ENCODE results near the gene HPRT1. TPM values are rescaled to one million over a fixed set of nuclear protein-coding genes. Genes with fewer than 3 reads are reported as not detected.

Gene HPRT1
- total RNA-seq, 1 donor from 2014 or later = 27.7 TPM

DNA sequence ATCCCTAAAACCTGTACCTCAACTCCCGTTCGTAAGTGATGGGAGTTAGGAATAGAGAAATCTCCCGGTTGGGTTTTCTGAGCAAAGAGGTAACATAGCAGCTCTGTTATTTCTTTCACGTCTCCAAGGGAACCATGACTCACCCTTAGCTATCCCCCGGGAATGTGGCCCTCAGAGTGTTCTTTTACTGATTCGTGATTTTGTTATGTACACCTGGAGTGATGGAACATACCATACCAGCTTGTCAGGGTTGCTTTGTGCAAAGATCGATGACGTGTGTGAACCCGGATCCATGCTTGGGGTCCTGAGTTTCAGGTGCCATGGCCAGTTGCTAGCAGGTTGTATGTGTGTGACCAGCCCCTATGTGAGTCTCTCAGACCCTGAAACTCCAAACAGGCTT, 52.6 kb downstream of the HPRT1 start:
- DNase-seq (no peak), ATAC-seq (ENCODE audit: low read depth) (no peak)
- Mint-ChIP-seq H3K27ac (no peak overlapping the region), H3K36me3 (ENCODE audit: low read depth) (no peaks in the 10 kb centered on the region), H3K4me3 (no peak overlapping the region), H3K9me3 (no peaks in the 10 kb centered on the region), H3K27me3 (no peaks in the 10 kb centered on the region), H3K4me1 (no peaks in the 10 kb centered on the region)
- ChIA-PET POLR2A (no interaction called here), CTCF (no interaction called here)
- TF ChIP-seq, protein P1, sequence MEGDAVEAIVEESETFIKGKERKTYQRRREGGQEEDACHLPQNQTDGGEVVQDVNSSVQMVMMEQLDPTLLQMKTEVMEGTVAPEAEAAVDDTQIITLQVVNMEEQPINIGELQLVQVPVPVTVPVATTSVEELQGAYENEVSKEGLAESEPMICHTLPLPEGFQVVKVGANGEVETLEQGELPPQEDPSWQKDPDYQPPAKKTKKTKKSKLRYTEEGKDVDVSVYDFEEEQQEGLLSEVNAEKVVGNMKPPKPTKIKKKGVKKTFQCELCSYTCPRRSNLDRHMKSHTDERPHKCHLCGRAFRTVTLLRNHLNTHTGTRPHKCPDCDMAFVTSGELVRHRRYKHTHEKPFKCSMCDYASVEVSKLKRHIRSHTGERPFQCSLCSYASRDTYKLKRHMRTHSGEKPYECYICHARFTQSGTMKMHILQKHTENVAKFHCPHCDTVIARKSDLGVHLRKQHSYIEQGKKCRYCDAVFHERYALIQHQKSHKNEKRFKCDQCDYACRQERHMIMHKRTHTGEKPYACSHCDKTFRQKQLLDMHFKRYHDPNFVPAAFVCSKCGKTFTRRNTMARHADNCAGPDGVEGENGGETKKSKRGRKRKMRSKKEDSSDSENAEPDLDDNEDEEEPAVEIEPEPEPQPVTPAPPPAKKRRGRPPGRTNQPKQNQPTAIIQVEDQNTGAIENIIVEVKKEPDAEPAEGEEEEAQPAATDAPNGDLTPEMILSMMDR (IDR thresholded peaks at IDR 0.05) = no peak
- intact Hi-C loops (cut with micrococcal nuclease) = no loop called here

DNA sequence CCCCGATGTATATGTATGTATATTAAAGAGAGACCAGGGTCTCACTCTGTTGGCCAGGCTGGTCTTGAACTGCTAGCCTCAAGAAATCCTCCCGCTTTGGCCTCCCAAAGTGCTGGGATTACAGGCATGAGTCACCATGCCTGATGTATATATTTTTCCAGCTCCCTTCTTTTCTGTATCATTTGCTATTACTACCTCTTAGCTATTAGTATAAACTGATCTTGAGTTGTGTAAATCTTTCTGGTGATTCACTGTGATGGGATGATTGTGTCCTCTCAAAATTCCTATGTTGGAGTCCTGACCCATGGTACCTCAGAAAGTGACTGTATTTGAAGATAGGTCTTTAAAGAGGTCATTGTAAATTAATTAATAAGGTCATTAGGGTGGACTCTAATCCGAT, 53.1 kb downstream of the HPRT1 start:
- H3K36me3 Mint-ChIP-seq (ENCODE audit: low read depth) = no peaks in the 10 kb centered on the region
- ChIA-PET CTCF (no interaction called here), POLR2A (no interaction called here)
- H3K4me1 Mint-ChIP-seq = no peaks in the 10 kb centered on the region
- TF ChIP-seq, protein P1 (IDR thresholded peaks at IDR 0.05) = no peak
- H3K4me3 Mint-ChIP-seq = no peak overlapping the region
- no peaks in the 10 kb centered on the region for H3K27me3 Mint-ChIP-seq
- no peak overlapping the region for H3K27ac Mint-ChIP-seq
- DNase-seq (no peak), ATAC-seq (ENCODE audit: low read depth) (no peak)
- intact Hi-C loops (cut with micrococcal nuclease) = no loop called here
- H3K9me3 Mint-ChIP-seq = no peaks in the 10 kb centered on the region

DNA sequence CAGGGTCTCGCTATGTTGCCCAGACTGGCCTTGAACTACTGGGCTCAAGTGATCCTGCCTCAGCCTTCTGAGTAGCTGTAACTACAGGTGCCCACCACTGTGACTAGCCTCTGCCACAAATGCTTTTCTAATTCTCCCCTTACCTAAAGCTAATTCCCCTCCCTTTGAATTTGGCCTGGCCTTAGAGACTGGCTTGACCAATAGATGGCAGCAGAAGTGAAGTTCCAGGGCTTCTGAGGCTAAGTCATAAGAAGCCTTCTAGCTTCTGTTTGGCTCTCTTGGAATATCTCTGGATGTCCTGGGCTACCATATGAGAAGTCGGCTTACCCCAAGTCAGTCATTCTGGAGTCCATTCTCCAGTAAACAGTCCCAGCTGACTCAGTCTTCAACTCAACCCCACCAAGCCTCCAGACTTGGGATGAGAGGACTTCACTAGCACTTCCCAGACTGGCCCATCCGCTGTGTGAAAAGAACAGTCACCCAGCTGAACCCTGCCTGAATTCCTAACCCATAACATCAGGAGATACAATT, 61.0 kb downstream of the HPRT1 start:
- H3K27me3 Mint-ChIP-seq = no peaks in the 10 kb centered on the region
- no peak for ATAC-seq (ENCODE audit: low read depth)
- no peaks in the 10 kb centered on the region for H3K9me3 Mint-ChIP-seq
- no peak overlapping the region for H3K27ac Mint-ChIP-seq
- intact Hi-C loops (cut with micrococcal nuclease) = loop anchor here (5.0 kb wide), 1 partner anchor 241 kb away; no protein-coding TSS in a partner anchor
- ChIA-PET POLR2A (no interaction called here), CTCF (interaction anchor here (0.7 kb wide), 1 partner anchor 262 kb away, joined by 3 read pairs; no protein-coding TSS in a partner anchor)
- TF ChIP-seq, protein P1 (IDR thresholded peaks at IDR 0.05) = no peak
- no peak for DNase-seq
- H3K4me3 Mint-ChIP-seq = no peak overlapping the region
- H3K36me3 Mint-ChIP-seq (ENCODE audit: low read depth) = no peaks in the 10 kb centered on the region
- H3K4me1 Mint-ChIP-seq = no peaks in the 10 kb centered on the region

DNA sequence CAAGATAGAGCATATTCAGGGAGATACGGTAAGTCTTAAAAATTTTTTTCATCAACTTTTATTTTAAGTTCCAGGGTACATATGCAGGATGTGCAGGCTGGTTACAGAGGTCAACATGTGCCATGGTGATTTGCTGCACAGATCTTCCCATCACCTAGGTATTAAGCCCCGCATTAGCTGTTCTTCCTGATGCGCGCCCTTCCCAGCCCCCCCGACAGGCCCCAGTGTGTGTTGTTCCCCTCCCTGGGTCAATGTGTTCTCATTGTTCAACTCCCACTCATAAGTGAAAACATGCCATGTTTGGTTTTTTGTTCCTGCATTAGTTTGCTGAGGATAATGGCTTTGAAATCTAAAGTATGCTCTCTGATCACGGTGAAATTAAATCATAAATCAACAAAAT, 64.2 kb downstream of the HPRT1 start:
- CTCF ChIA-PET = no interaction called here
- intact Hi-C loops (cut with micrococcal nuclease) = loop anchor here (5.0 kb wide), 1 partner anchor 238 kb away; no protein-coding TSS in a partner anchor

DNA sequence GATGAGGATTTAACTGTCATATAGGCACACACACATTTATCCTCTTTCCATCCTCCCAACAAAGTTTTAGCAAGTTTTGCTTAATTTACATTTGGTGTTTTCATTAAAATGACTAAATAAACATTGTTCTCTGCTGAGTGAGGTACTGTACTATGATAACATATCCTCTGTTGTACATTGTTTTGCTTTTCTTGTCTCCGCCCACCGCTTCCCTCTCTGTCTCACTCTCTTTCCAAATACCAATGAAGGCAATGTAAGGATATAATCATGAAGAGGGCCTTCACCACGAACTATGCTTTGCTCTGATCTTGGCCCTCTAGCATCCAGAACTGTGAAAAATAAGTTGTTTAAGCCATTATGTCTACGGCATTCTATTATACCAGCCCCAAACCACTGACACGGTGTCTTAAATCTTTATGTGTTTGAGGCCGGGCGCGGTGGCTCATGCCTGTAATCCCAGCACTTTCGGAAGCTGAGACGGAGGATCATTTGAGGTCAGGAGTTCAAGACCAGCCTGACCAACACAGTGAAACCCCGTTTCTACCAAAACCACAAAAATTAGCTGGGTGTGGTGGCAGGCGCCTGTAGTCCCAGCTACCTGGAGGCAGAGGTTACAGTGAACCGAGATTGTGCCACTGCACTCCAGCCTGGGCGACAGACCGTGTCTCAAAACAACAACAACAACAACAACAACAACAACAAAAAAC, 65.3 kb downstream of the HPRT1 start:
- no peaks in the 10 kb centered on the region for H3K36me3 Mint-ChIP-seq (ENCODE audit: low read depth)
- no peak overlapping the region for H3K4me3 Mint-ChIP-seq
- H3K9me3 Mint-ChIP-seq = no peaks in the 10 kb centered on the region
- H3K27me3 Mint-ChIP-seq = no peaks in the 10 kb centered on the region
- TF ChIP-seq, protein P1 (IDR thresholded peaks at IDR 0.05) = no peak
- DNase-seq (no peak), ATAC-seq (ENCODE audit: low read depth) (no peak)
- intact Hi-C loops (cut with micrococcal nuclease) = no loop called here
- H3K4me1 Mint-ChIP-seq = no peaks in the 10 kb centered on the region
- POLR2A ChIA-PET = no interaction called here
- CTCF ChIA-PET = no interaction called here
- no peak overlapping the region for H3K27ac Mint-ChIP-seq

More for the DNA sequence above, 64.2 kb downstream of the HPRT1 start:
- H3K4me1 Mint-ChIP-seq = no peaks in the 10 kb centered on the region
- TF ChIP-seq, protein P1 (IDR thresholded peaks at IDR 0.05) = no peak
- no peaks in the 10 kb centered on the region for H3K9me3 Mint-ChIP-seq
- DNase-seq = no peak
- no peak overlapping the region for H3K4me3 Mint-ChIP-seq
- H3K36me3 Mint-ChIP-seq (ENCODE audit: low read depth) = no peaks in the 10 kb centered on the region
- no peaks in the 10 kb centered on the region for H3K27me3 Mint-ChIP-seq
- no peak overlapping the region for H3K27ac Mint-ChIP-seq
- ATAC-seq (ENCODE audit: low read depth) = no peak
- POLR2A ChIA-PET = no interaction called here
